GM10248 (cell line): Measurements from ENCODE around the gene PNPLA2.
A peak's percentile ranks its signal among the peaks of the same experiment; 100 is the strongest.

Source experiments
- CTCF ChIA-PET: fragments of 300-600 bp; sonication (Branson Sonifier 250); formaldehyde crosslinking; extraction: SDS; loops from one replicate; lab custom pipeline; 2021; ENCODE audit warnings: antibody characterized with exemption; lab: Yijun Ruan, JAX
- POLR2A ChIA-PET: fragments of 350-650 bp; sonication (Branson Sonifier 250); formaldehyde crosslinking; extraction: SDS; loops from one replicate; lab custom pipeline; 2020; ENCODE audit warnings: antibody characterized with exemption; lab: Yijun Ruan, JAX
- DNase-seq: peaks from one replicate; pipeline ENCODE4 v3.0.0; 2012; ENCODE audit errors: extremely low spot score
- TF ChIP-seq, protein P1 (sequence below): IDR thresholded peaks from 2 replicates; pipeline ENCODE4 v1.5.1; 2012; ENCODE audit warnings: mild to moderate bottlenecking, low read depth; ENCODE audit errors: extremely low read depth, missing control alignments, control extremely low read depth

Gene PNPLA2

DNA sequence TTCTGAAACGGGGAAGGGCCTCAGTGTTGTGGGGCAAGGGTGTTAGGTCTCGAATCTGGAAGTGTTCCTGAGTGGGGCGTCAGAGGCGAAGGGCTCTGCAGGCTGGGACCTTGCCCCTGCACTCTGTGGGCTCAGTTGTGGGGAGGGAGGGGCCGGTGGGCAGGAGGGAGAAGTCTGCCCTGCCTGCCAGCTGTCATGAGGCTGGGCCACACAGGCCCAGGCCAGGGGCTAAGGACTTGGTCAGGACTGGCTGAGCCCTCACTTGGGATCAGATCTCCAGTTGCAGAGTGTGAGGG is 9.1 kb downstream of the PNPLA2 start, which contains the start of gene CRACR2B:
Gene CRACR2B, plus strand, starts transcription at position 23 of the 296 bp plus-strand sequence. CDS start 689 bp downstream, outside the sequence.
- POLR2A ChIA-PET = interaction anchor here (6.2 kb wide), 1 partner anchor 8 kb away, joined by 35 read pairs; the partner anchor contains the start of gene PNPLA2
- DNase-seq = no peak
- CTCF ChIA-PET = interaction anchor here (1.6 to 2.9 kb wide), 3 partner anchors 9 to 223 kb away, joined by 4 to 11 read pairs (median 4); partner anchors contain the start of gene PNPLA2
- TF ChIP-seq, protein P1, sequence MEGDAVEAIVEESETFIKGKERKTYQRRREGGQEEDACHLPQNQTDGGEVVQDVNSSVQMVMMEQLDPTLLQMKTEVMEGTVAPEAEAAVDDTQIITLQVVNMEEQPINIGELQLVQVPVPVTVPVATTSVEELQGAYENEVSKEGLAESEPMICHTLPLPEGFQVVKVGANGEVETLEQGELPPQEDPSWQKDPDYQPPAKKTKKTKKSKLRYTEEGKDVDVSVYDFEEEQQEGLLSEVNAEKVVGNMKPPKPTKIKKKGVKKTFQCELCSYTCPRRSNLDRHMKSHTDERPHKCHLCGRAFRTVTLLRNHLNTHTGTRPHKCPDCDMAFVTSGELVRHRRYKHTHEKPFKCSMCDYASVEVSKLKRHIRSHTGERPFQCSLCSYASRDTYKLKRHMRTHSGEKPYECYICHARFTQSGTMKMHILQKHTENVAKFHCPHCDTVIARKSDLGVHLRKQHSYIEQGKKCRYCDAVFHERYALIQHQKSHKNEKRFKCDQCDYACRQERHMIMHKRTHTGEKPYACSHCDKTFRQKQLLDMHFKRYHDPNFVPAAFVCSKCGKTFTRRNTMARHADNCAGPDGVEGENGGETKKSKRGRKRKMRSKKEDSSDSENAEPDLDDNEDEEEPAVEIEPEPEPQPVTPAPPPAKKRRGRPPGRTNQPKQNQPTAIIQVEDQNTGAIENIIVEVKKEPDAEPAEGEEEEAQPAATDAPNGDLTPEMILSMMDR = no peak

GRCh38 chr11:828506-829175 is 9.9 kb downstream of the PNPLA2 start:
- DNase-seq = no peak
- CTCF ChIA-PET = interaction anchor here (1.4 to 2.9 kb wide), 3 partner anchors 10 to 46 kb away, joined by 4 to 11 read pairs (median 4); partner anchors contain the start of gene PNPLA2
- TF ChIP-seq, protein P1 = no peak
- POLR2A ChIA-PET = interaction anchor here (1.3 to 6.2 kb wide), 2 partner anchors 9 to 13 kb away, joined by 4 to 35 read pairs; partner anchors contain the start of gene PNPLA2

DNA sequence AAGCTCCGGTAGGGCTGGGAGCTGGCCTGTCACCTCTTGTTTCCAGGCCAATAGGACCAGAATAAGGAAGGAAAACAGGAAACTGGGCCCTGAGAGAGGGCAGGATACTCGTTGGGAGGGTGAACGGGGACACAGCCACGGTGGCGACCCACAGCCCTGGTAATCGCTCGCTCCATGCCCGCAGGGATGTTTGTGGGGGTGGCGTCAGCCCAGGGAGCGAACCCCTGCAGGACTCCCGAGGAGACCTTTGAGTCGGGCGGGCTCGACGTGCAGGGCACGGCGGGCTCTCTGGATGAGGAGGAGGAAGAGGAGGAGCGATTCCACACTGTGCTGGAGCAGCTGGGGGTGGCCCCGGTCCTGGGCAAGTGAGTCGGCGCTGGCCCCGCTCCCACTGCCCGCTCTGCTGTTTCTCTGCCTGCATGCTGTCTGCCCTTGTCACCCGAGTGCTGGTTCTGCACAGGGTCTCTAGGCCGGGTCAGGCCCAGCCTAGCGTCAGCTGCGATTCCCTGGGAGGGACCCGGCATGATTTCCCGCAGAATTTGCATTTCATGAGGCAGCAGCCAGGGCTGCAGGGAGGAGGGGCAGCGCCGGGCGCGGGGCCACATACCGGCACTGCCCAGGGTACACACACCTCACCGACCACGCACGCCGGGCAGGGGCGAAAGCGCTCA is 10.6 kb downstream of the PNPLA2 start:
- POLR2A ChIA-PET = interaction anchor here (0.6 to 6.2 kb wide), 4 partner anchors 10 to 38 kb away, joined by 3 to 35 read pairs (median 4); partner anchors contain the start of genes PNPLA2 and RPLP2
- CTCF ChIA-PET = interaction anchor here (1.4 to 2.9 kb wide), 3 partner anchors 10 to 46 kb away, joined by 4 to 11 read pairs (median 8); partner anchors contain the start of gene PNPLA2
- DNase-seq = no peak
- TF ChIP-seq, protein P1 = no peak

GRCh38 chr11:829847-830294 is 11.2 kb downstream of the PNPLA2 start:
- DNase-seq = no peak
- ChIA-PET POLR2A (interaction anchor here (0.6 to 6.2 kb wide), 4 partner anchors 10 to 37 kb away, joined by 3 to 35 read pairs (median 4); partner anchors contain the start of genes PNPLA2 and RPLP2), CTCF (interaction anchor here (1.4 to 2.9 kb wide), 3 partner anchors 11 to 47 kb away, joined by 4 to 11 read pairs (median 8); partner anchors contain the start of gene PNPLA2)
- TF ChIP-seq, protein P1 = no peak

GRCh38 chr11:830295-831117 is 11.8 kb downstream of the PNPLA2 start:
- TF ChIP-seq, protein P1 = no peak
- ChIA-PET POLR2A (interaction anchor here (1.2 to 6.2 kb wide), 2 partner anchors 11 to 21 kb away, joined by 3 to 35 read pairs; partner anchors contain the start of genes PNPLA2 and RPLP2), CTCF (interaction anchor here (1.1 to 2.8 kb wide), 4 partner anchors 13 to 104 kb away, joined by 3 to 8 read pairs (median 3); partner anchors contain the start of gene TSPAN4)
- DNase-seq = peak; percentile 82
